Stimulated activated CD4-positive, alpha-beta T cell treated with anti-CD3 and anti-CD28 coated beads, Interleukin-12 subunit alpha, Interleukin-12 subunit beta, amount 100 ng/mL, for 24 hours (primary cell): ENCODE measurements around the gene BDKRB2.

Experiments
- DNase-seq, 2 experiments: peaks; one replicate each; pipeline ENCODE4 v3.0.0-alpha.2; 2020; ENCODE audit warnings: low read depth in 2 of 2

The BDKRB2 gene

GRCh38 chr14:96270565-96271420, 66.2 kb downstream of the BDKRB2 start:
- no peak for DNase-seq

- no peak for DNase-seq
These were observed 66.8 kb downstream of the BDKRB2 start for GRCh38 chr14:96271421-96271762.

GRCh38 chr14:96272777-96273473, 68.3 kb downstream of the BDKRB2 start:
- no peak for DNase-seq

GRCh38 chr14:96273629-96274028, 69.0 kb downstream of the BDKRB2 start:
- DNase-seq: no peak

- DNase-seq: no peak
These were observed 69.5 kb downstream of the BDKRB2 start for GRCh38 chr14:96274122-96274521.

GRCh38 chr14:96274543-96274942, 69.9 kb downstream of the BDKRB2 start:
- no peak for DNase-seq

GRCh38 chr14:96275177-96276112, 70.8 kb downstream of the BDKRB2 start:
- peak; percentile 35 to 71 for DNase-seq

GRCh38 chr14:96277890-96278289, 73.3 kb downstream of the BDKRB2 start:
- DNase-seq: no peak

- DNase-seq: no peak
These were observed 74.9 kb downstream of the BDKRB2 start for GRCh38 chr14:96279564-96279963.

- DNase-seq: no peak
These were observed 75.5 kb downstream of the BDKRB2 start for GRCh38 chr14:96280104-96280503.

- DNase-seq: no peak
These were observed 76.8 kb downstream of the BDKRB2 start for GRCh38 chr14:96281486-96281885.

- no peak for DNase-seq
These were observed 79.4 kb downstream of the BDKRB2 start for GRCh38 chr14:96284008-96284407.

GRCh38 chr14:96284430-96284829, 79.8 kb downstream of the BDKRB2 start:
- no peak for DNase-seq

GRCh38 chr14:96285667-96286066, 81.0 kb downstream of the BDKRB2 start:
- DNase-seq: no peak

GRCh38 chr14:96286251-96286650, 81.6 kb downstream of the BDKRB2 start:
- no peak for DNase-seq

GRCh38 chr14:96287856-96288255, 83.2 kb downstream of the BDKRB2 start:
- no peak for DNase-seq
